Ecto neural progenitor cell (in vitro differentiated cells): ENCODE data around the gene NCOA7.

ENCODE experiments used
- DNase-seq: peaks from one replicate; pipeline ENCODE4 v3.0.0-alpha.2; 2018; ENCODE audit warnings: low spot score

NCOA7 gene

GRCh38 chr6:125974214-125974866 lies 183.6 kb downstream of the NCOA7 start:
- no peak for DNase-seq

GRCh38 chr6:125979101-125979500 lies 188.3 kb downstream of the NCOA7 start:
- DNase-seq = no peak
